Neural cell (in vitro differentiated cells): ENCODE data around the gene EFCAB7. TPM values are rescaled to one million over a fixed set of nuclear protein-coding genes. Genes with fewer than 3 reads are reported as not detected.

ENCODE experiments used
- H2AFZ ChIP-seq: fragments of 200-600, 300-800 bp; sonication (generic), shearing (Covaris generic); 2 replicates; pipeline ENCODE4 v1.6.0; 2014; ENCODE audit warnings: low read depth, mild to moderate bottlenecking, antibody characterized with exemption, low read length, moderate library complexity
- H3F3A ChIP-seq: fragments of 200-600 bp; shearing (Covaris generic); 2 replicates; pipeline ENCODE4 v1.6.1; 2016; ENCODE audit warnings: mild to moderate bottlenecking, moderate library complexity, mixed read lengths, antibody characterized with exemption, low read length; ENCODE audit not compliant: insufficient read depth, poor library complexity, severe bottlenecking
- H3K27ac ChIP-seq: fragments of 200-600, 300-800 bp; sonication (generic), shearing (Covaris generic); 2 replicates; pipeline ENCODE4 v1.5.1; 2014; ENCODE audit warnings: mild to moderate bottlenecking, low read length, moderate library complexity
- H3K27me3 ChIP-seq: fragments of 300-800, 200-600 bp; sonication (generic), shearing (Covaris generic); 2 replicates; pipeline ENCODE4 v1.6.0; 2014; ENCODE audit warnings: mild to moderate bottlenecking, low read depth, low read length, moderate library complexity; ENCODE audit not compliant: insufficient read depth
- H3K36me3 ChIP-seq: fragments of 300-800, 200-600 bp; sonication (generic), shearing (Covaris generic); 2 replicates; pipeline ENCODE4 v1.5.1; 2014; ENCODE audit warnings: mild to moderate bottlenecking, antibody characterized with exemption, low read length, moderate library complexity; ENCODE audit not compliant: insufficient read depth
- H3K4me2 ChIP-seq: fragments of 300-800, 200-600 bp; sonication (generic), shearing (Covaris generic); 2 replicates; pipeline ENCODE4 v1.6.0; 2014; ENCODE audit warnings: mild to moderate bottlenecking, low read length
- H3K4me3 ChIP-seq: fragments of 300-800, 200-600 bp; sonication (generic), shearing (Covaris generic); 2 replicates; pipeline ENCODE4 v1.5.1; 2014; ENCODE audit warnings: mild to moderate bottlenecking, low read length, moderate library complexity
- H3K79me2 ChIP-seq: fragments of 200-600 bp; shearing (Covaris generic); replicated peaks from 2 replicates; pipeline ENCODE4 v1.6.0; 2014; ENCODE audit warnings: mild to moderate bottlenecking, low read length, moderate library complexity; ENCODE audit not compliant: insufficient read depth
- H3K9ac ChIP-seq: fragments of 300-800, 200-600 bp; sonication (generic), shearing (Covaris generic); 2 replicates; pipeline ENCODE4 v1.6.1; 2016; ENCODE audit warnings: mild to moderate bottlenecking, low read length, mixed read lengths
- H3K9me2 ChIP-seq: fragments of 200-600 bp; shearing (Covaris generic); 2 replicates; pipeline ENCODE4 v1.6.1; 2016; ENCODE audit warnings: mild to moderate bottlenecking, low read length, mixed read lengths; ENCODE audit not compliant: insufficient read depth
- H3K9me3 ChIP-seq: fragments of 200-600, 300-800 bp; sonication (generic), shearing (Covaris generic); 2 replicates; pipeline ENCODE4 v1.6.1; 2016; ENCODE audit warnings: mild to moderate bottlenecking, mixed run types, low read length, moderate library complexity, mixed read lengths
- H4K20me1 ChIP-seq: fragments of 200-600 bp; shearing (Covaris generic); 2 replicates; pipeline ENCODE4 v1.6.1; 2016; ENCODE audit warnings: mild to moderate bottlenecking, mixed run types; ENCODE audit not compliant: insufficient read depth
- EP300 ChIP-seq: fragments of 450-650 bp; conservative IDR thresholded peaks from 2 replicates; pipeline ENCODE4 v1.6.1; 2014; ENCODE audit warnings: antibody characterized with exemption, mild to moderate bottlenecking, moderate library complexity; ENCODE audit not compliant: poor library complexity, severe bottlenecking
- EZH2 ChIP-seq: fragments of 200-600, 300-800 bp; shearing (Covaris generic), sonication (generic); IDR thresholded peaks from 2 replicates; pipeline ENCODE4 v1.6.1; 2014; ENCODE audit warnings: antibody characterized with exemption, low read length, borderline replicate concordance, mild to moderate bottlenecking; ENCODE audit not compliant: insufficient read depth, poor library complexity, severe bottlenecking
- MXI1 ChIP-seq: fragments of 450-650 bp; conservative IDR thresholded peaks from 2 replicates; pipeline ENCODE4 v1.6.1; 2014; ENCODE audit warnings: antibody characterized with exemption, mild to moderate bottlenecking; ENCODE audit not compliant: poor library complexity, severe bottlenecking
- POLR2AphosphoS5 ChIP-seq: IDR thresholded peaks from 2 replicates; pipeline ENCODE4 v1.6.1; 2012
- RAD21 ChIP-seq: fragments of 450-650 bp; conservative IDR thresholded peaks from 2 replicates; pipeline ENCODE4 v1.6.1; 2014; ENCODE audit warnings: antibody characterized with exemption, mild to moderate bottlenecking, moderate library complexity
- SMC3 ChIP-seq: fragments of 450-650 bp; conservative IDR thresholded peaks from 2 replicates; pipeline ENCODE4 v1.6.1; 2014; ENCODE audit warnings: antibody characterized with exemption, mild to moderate bottlenecking, moderate library complexity; ENCODE audit not compliant: poor library complexity
- TAF1 ChIP-seq: IDR thresholded peaks from 2 replicates; pipeline ENCODE4 v1.6.1; 2012; ENCODE audit warnings: low read depth
- polyA plus RNA-seq: library from polyadenylated mRNA; depleted of rRNA; stranded (reverse); fragments of >200 nt; gene quantifications from 2 replicates; pipeline ENCODE4 v1.2.3, GENCODE V29; 2014
- TF ChIP-seq, protein P1 (sequence below): IDR thresholded peaks from 2 replicates; pipeline ENCODE4 v1.6.1; 2012; ENCODE audit warnings: borderline replicate concordance
- TF ChIP-seq, protein P2 (sequence below): fragments of 450-650 bp; IDR thresholded peaks from 2 replicates; pipeline ENCODE4 v1.5.1; 2014; ENCODE audit warnings: antibody characterized with exemption, mild to moderate bottlenecking, moderate library complexity; ENCODE audit not compliant: poor library complexity, severe bottlenecking

EFCAB7 gene
- polyA plus RNA-seq, 1 donor from 2014 or later, result 72.9 TPM

DNA sequence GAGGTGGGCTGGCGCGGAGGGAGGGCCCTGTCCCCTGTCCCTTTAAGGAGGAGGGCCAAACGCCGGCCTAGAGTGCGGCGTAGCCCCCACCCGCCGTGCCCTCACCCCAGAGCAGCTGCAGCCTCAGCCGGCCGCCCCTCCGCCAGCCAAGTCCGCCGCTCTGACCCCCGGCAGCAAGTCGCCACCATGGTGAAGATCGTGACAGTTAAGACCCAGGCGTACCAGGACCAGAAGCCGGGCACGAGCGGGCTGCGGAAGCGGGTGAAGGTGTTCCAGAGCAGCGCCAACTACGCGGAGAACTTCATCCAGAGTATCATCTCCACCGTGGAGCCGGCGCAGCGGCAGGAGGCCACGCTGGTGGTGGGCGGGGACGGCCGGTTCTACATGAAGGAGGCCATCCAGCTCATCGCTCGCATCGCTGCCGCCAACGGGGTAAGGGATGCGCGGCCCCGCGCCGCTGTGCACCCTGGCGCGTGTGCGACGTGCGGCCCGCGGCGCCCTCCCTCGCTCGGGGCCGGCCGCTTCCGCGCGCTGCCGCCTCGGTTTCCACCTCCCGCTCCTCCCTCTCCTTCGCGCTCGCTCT, 70.1 kb downstream of the EFCAB7 start, which contains the start of gene PGM1:
TSS of gene PGM1 (plus strand) at position 109 of the 583 bp plus-strand sequence. CDS start at position 187, 78 bp downstream.
- peak within 1 kb of the TSS; percentile 60 for H3K4me2 ChIP-seq
- peak within 1 kb of the TSS; percentile 15 for H3K27ac ChIP-seq
- no peaks in the 10 kb centered on the region for H4K20me1 ChIP-seq
- H3K9ac ChIP-seq, result peak within 1 kb of the TSS; percentile 62
- H3K9me3 ChIP-seq, result no peaks in the 10 kb centered on the region
- H3K9me2 ChIP-seq, result no peaks in the 10 kb centered on the region
- TF ChIP-seq, protein P1, sequence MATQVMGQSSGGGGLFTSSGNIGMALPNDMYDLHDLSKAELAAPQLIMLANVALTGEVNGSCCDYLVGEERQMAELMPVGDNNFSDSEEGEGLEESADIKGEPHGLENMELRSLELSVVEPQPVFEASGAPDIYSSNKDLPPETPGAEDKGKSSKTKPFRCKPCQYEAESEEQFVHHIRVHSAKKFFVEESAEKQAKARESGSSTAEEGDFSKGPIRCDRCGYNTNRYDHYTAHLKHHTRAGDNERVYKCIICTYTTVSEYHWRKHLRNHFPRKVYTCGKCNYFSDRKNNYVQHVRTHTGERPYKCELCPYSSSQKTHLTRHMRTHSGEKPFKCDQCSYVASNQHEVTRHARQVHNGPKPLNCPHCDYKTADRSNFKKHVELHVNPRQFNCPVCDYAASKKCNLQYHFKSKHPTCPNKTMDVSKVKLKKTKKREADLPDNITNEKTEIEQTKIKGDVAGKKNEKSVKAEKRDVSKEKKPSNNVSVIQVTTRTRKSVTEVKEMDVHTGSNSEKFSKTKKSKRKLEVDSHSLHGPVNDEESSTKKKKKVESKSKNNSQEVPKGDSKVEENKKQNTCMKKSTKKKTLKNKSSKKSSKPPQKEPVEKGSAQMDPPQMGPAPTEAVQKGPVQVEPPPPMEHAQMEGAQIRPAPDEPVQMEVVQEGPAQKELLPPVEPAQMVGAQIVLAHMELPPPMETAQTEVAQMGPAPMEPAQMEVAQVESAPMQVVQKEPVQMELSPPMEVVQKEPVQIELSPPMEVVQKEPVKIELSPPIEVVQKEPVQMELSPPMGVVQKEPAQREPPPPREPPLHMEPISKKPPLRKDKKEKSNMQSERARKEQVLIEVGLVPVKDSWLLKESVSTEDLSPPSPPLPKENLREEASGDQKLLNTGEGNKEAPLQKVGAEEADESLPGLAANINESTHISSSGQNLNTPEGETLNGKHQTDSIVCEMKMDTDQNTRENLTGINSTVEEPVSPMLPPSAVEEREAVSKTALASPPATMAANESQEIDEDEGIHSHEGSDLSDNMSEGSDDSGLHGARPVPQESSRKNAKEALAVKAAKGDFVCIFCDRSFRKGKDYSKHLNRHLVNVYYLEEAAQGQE, result no peak
- TF ChIP-seq EP300, result peak; percentile 12
- TF ChIP-seq, protein P2, sequence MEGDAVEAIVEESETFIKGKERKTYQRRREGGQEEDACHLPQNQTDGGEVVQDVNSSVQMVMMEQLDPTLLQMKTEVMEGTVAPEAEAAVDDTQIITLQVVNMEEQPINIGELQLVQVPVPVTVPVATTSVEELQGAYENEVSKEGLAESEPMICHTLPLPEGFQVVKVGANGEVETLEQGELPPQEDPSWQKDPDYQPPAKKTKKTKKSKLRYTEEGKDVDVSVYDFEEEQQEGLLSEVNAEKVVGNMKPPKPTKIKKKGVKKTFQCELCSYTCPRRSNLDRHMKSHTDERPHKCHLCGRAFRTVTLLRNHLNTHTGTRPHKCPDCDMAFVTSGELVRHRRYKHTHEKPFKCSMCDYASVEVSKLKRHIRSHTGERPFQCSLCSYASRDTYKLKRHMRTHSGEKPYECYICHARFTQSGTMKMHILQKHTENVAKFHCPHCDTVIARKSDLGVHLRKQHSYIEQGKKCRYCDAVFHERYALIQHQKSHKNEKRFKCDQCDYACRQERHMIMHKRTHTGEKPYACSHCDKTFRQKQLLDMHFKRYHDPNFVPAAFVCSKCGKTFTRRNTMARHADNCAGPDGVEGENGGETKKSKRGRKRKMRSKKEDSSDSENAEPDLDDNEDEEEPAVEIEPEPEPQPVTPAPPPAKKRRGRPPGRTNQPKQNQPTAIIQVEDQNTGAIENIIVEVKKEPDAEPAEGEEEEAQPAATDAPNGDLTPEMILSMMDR, result peak; percentile 28
- TF ChIP-seq MXI1, result peak; percentile 87
- TF ChIP-seq RAD21, result no peak
- peak; percentile 51 for TF ChIP-seq POLR2AphosphoS5
- TF ChIP-seq TAF1, result peak; percentile 56
- no peak for TF ChIP-seq EZH2
- no peak for TF ChIP-seq SMC3
- H3K36me3 ChIP-seq, result no peaks in the 10 kb centered on the region
- H3K79me2 ChIP-seq, result no peaks in the 10 kb centered on the region
- no peaks in the 10 kb centered on the region for H3F3A ChIP-seq
- peak within 1 kb of the TSS; percentile 86 for H3K4me3 ChIP-seq
- peak within 1 kb of the TSS; percentile 87 for H2AFZ ChIP-seq
- peaks cover 2% of the 10 kb centered on the region for H3K27me3 ChIP-seq

DNA sequence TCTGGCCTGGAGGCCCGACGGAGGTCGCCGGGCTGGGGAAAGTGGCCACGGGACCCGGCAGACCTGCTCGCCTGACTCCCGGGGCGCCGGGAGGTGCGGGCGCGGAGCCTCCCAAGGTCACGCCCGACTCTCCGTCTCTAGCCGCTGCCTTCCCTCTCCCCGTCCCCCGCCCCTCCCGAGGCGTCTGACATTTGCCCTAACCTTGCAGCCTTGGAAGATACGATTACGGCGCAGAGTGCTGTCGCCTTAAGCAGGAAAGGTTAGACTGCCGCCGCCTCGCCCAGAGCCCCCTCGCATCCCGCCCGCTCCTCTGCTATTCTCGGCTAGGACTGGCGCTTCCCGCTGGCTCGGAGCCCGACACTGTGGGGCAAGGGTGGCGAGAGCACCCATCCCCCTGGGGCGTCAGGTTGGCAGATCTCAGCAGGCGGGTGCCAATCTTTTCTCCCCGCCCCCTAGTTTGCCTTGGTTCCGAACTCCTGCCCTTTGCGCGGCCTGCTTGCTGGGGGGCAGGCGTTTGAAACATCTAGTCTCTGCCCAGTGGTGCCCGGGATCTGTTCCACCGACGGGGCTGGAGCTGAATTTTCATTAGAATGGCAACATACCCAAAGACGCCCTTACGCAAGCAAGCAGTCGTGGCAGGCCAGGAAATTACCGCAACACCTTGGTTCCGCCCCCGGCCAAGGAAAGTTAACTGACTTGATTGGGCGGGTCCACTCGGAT, 70.7 kb downstream of the EFCAB7 start:
- H3F3A ChIP-seq, result no peaks in the 10 kb centered on the region
- peaks cover 2% of the 10 kb centered on the region for H3K27me3 ChIP-seq
- no peaks in the 10 kb centered on the region for H3K9me3 ChIP-seq
- peak overlapping the region; percentile 15 for H3K27ac ChIP-seq
- H3K4me3 ChIP-seq, result peak overlapping the region; percentile 86
- H3K36me3 ChIP-seq, result no peaks in the 10 kb centered on the region
- no peaks in the 10 kb centered on the region for H3K9me2 ChIP-seq
- H3K9ac ChIP-seq, result peak overlapping the region; percentile 62
- peak; percentile 2 for TF ChIP-seq POLR2AphosphoS5
- TF ChIP-seq TAF1, result no peak
- TF ChIP-seq, protein P1, result no peak
- TF ChIP-seq, protein P2, result no peak
- TF ChIP-seq MXI1, result peak; percentile 40
- no peak for TF ChIP-seq EP300
- no peak for TF ChIP-seq RAD21
- H2AFZ ChIP-seq, result peak overlapping the region; percentile 87
- H3K4me2 ChIP-seq, result peak overlapping the region; percentile 35
- no peaks in the 10 kb centered on the region for H3K79me2 ChIP-seq
- no peaks in the 10 kb centered on the region for H4K20me1 ChIP-seq
